GM13976 (cell line): ENCODE measurements around the gene ZNF84.

Experiments used
- DNase-seq: peaks from one replicate; pipeline ENCODE4 v3.0.0; 2012; ENCODE audit warnings: low spot score
- CTCF ChIP-seq: IDR thresholded peaks from 2 replicates; pipeline ENCODE4 v1.5.1; 2012; ENCODE audit warnings: borderline replicate concordance, mild to moderate bottlenecking; ENCODE audit not compliant: insufficient read depth; ENCODE audit errors: extremely low read depth, missing control alignments, control extremely low read depth
- in situ Hi-C: fragments of 300-500 bp; cut with MboI; formaldehyde crosslinking; loops from one replicate; pipeline ENCODE4 v1.12.0; 2022; ENCODE audit warnings: low sequenced_read_pairs, mixed read lengths, inconsistent platforms; ENCODE audit not compliant: unreplicated experiment

Gene ZNF84

GRCh38 chr12:133108150-133108549 lies 70.8 kb downstream of the ZNF84 start:
- DNase-seq, result no peak
- TF ChIP-seq CTCF, result no peak
- in situ Hi-C loops, result no loop called here
